AG09309 (cell line): ENCODE results near the gene BRD7.

Source experiments
- DNase-seq: peaks from one replicate; pipeline ENCODE4 v3.0.0-alpha.2; 2010; ENCODE audit warnings: low read depth
- H3K4me3 ChIP-seq: 2 replicates; pipeline ENCODE4 v1.5.1; 2011; ENCODE audit warnings: mild to moderate bottlenecking, low read depth, low read length, moderate library complexity; ENCODE audit not compliant: control insufficient read depth
- CTCF ChIP-seq: IDR thresholded peaks from 2 replicates; pipeline ENCODE4 v1.5.1; 2011; ENCODE audit warnings: mild to moderate bottlenecking, low read depth, low read length, inconsistent platforms; ENCODE audit not compliant: insufficient read depth, control insufficient read depth; ENCODE audit errors: missing control alignments

Gene BRD7

GRCh38 chr16:50372611-50373344 lies 4.0 kb upstream of the BRD7 start:
- H3K4me3 ChIP-seq: no peak overlapping the region
- TF ChIP-seq CTCF: no peak
- peak; percentile 4 for DNase-seq

- TF ChIP-seq CTCF: peak; percentile 56
- H3K4me3 ChIP-seq: no peak overlapping the region
- no peak for DNase-seq
Measured at GRCh38 chr16:50371936-50372595, 3.3 kb upstream of the BRD7 start.

- DNase-seq: no peak
- H3K4me3 ChIP-seq: no peak overlapping the region
- TF ChIP-seq CTCF: no peak
Measured at GRCh38 chr16:50371036-50371716, 2.4 kb upstream of the BRD7 start.

- no peak for DNase-seq
- peak overlapping the region; percentile 40 for H3K4me3 ChIP-seq
- TF ChIP-seq CTCF: no peak
Measured at GRCh38 chr16:50369133-50369804, 481 bp upstream of the BRD7 start.

DNA sequence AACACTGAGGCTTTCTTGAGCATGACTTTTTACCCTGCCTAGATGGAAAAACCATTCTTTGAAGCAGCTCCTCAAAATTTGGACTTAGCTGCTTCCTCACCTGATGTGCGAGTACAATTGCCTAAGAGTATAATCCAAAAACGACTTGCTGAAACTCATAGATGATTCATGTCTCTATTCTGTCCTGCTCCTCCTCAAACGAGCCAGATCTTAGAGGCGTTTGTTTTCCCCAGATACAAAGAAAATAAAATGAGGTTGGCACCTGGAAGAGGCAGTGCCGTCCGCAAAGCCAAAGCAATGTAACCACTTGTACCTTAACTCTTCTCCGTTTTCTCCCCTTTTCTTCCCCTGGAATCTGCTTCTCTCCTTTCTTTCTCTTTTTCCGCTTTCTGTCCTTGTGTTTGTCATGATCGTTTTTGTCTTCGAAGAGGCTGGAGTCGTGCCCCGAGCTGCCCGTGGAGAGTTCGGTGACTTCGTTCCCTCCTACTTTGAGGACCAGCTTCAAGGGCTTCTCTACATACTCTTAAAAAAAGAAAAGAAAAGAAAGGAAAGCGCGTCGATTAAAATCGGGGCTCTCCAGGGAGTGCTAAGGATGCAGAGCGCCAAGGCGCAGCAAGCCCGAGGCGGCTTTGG lies 895 bp downstream of the BRD7 start:
- peak overlapping the region; percentile 52 for H3K4me3 ChIP-seq
- DNase-seq: no peak
- no peak for TF ChIP-seq CTCF
